Osteoblast (primary cell): ENCODE measurements around the gene CPTP. TPM values are rescaled to one million over a fixed set of nuclear protein-coding genes. Genes with fewer than 3 reads are reported as not detected.
A peak's percentile ranks its signal among the peaks of the same experiment; 100 is the strongest.

ENCODE experiments used
- DNase-seq: peaks from one replicate; pipeline ENCODE4 v3.0.0; 2011; ENCODE audit warnings: low spot score, mixed read lengths; ENCODE audit not compliant: insufficient read length; ENCODE audit errors: missing footprints
- H2AFZ ChIP-seq: 2 replicates; pipeline ENCODE4 v1.6.0; 2011; ENCODE audit warnings: mild to moderate bottlenecking, low read length
- H3K27ac ChIP-seq: 2 replicates; pipeline ENCODE4 v1.5.1; 2011; ENCODE audit warnings: mild to moderate bottlenecking, low read depth, low read length, moderate library complexity
- H3K27me3 ChIP-seq: 2 replicates; pipeline ENCODE4 v1.6.0; 2012; ENCODE audit warnings: mild to moderate bottlenecking, control low read depth, inconsistent platforms, low read length, moderate library complexity; ENCODE audit not compliant: insufficient read depth
- H3K36me3 ChIP-seq: 2 replicates; pipeline ENCODE4 v1.5.1; 2011; ENCODE audit warnings: mild to moderate bottlenecking, low read length, control low read depth, moderate library complexity; ENCODE audit not compliant: insufficient read depth
- H3K4me1 ChIP-seq: 2 replicates; pipeline ENCODE4 v1.5.1; 2011; ENCODE audit warnings: mild to moderate bottlenecking, low read length, control low read depth, moderate library complexity; ENCODE audit not compliant: insufficient read depth
- H3K4me2 ChIP-seq: 2 replicates; pipeline ENCODE4 v1.6.0; 2011; ENCODE audit warnings: mild to moderate bottlenecking, low read length; ENCODE audit not compliant: insufficient read depth
- H3K4me3 ChIP-seq: fragments of 200-600 bp; sonication (generic); 3 replicates; pipeline ENCODE4 v1.5.1; 2012; ENCODE audit warnings: mild to moderate bottlenecking, low read length, inconsistent platforms; ENCODE audit not compliant: insufficient read depth
- H3K79me2 ChIP-seq: 2 replicates; pipeline ENCODE4 v1.6.0; 2012; ENCODE audit warnings: mild to moderate bottlenecking, low read length, control low read depth, inconsistent platforms; ENCODE audit not compliant: insufficient read depth
- H3K9me3 ChIP-seq: 2 replicates; pipeline ENCODE4 v1.5.1; 2011; ENCODE audit warnings: low read depth, low read length, control low read depth
- H4K20me1 ChIP-seq: 2 replicates; pipeline ENCODE4 v1.6.0; 2012; ENCODE audit warnings: mild to moderate bottlenecking, low read length, control low read depth; ENCODE audit not compliant: insufficient read depth
- total RNA-seq: library from RNA; depleted of rRNA; stranded (reverse); fragments of >200 nt; gene quantifications from 2 replicates; pipeline ENCODE4 v1.2.3, GENCODE V29; 2012
- TF ChIP-seq, protein P1 (sequence below): IDR thresholded peaks from 2 replicates; pipeline ENCODE4 v1.5.1; 2011; ENCODE audit warnings: mild to moderate bottlenecking, low read depth, low read length, moderate library complexity; ENCODE audit errors: extremely low read depth

The CPTP gene
- total RNA-seq, 1 donor, result 13.8 TPM

GRCh38 chr1:1371746-1372711 lies 47.4 kb downstream of the CPTP start:
- Histone ChIP-seq H3K27ac (peak overlapping the region; percentile 28), H3K4me2 (peak overlapping the region; percentile 61)
- TF ChIP-seq, protein P1, sequence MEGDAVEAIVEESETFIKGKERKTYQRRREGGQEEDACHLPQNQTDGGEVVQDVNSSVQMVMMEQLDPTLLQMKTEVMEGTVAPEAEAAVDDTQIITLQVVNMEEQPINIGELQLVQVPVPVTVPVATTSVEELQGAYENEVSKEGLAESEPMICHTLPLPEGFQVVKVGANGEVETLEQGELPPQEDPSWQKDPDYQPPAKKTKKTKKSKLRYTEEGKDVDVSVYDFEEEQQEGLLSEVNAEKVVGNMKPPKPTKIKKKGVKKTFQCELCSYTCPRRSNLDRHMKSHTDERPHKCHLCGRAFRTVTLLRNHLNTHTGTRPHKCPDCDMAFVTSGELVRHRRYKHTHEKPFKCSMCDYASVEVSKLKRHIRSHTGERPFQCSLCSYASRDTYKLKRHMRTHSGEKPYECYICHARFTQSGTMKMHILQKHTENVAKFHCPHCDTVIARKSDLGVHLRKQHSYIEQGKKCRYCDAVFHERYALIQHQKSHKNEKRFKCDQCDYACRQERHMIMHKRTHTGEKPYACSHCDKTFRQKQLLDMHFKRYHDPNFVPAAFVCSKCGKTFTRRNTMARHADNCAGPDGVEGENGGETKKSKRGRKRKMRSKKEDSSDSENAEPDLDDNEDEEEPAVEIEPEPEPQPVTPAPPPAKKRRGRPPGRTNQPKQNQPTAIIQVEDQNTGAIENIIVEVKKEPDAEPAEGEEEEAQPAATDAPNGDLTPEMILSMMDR, result peak; percentile 85

DNA sequence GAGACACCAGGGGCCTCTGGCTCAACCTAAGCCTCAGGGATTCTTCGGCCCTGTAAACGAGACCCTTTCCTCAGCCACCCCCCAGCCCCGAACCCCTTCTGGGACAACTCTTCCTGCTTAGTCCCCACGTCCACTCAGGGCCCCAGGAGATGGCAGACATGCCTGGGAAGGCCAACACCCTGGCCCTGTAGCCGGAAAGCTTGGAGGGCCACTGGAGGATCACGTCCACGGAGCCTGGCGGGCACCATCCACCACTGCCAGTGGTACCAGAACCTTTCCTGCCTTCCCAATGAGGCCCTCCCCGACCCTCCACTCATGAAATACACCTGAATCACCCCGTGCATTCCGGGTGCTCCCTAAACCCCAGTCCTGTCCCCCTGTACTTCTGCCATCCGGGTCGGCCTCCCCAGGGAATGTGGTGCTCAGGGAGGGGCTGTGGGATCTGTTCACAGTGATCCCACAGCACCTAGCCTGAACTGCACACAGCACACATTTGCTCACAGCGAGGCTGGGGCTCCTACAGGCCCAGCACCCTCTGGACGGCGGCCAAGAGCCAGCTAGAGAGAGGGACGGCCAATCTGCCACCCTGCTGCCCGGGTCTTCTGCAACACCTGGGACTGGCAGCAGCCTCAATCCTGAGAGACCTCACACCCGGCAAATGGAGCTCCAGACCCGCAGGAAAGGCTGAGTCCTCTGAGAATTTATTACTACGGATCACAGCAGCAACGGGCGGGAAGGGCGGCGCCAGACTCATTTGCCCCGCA lies 48.6 kb downstream of the CPTP start:
- no peak overlapping the region for H3K27ac ChIP-seq
- peaks cover 17% of the 10 kb centered on the region for H4K20me1 ChIP-seq
- H3K4me2 ChIP-seq, result no peak overlapping the region
- peaks cover 32% of the 10 kb centered on the region for H3K79me2 ChIP-seq
- H3K27me3 ChIP-seq, result no peaks in the 10 kb centered on the region
- peaks cover 6% of the 10 kb centered on the region for H3K36me3 ChIP-seq
- DNase-seq, result peak; percentile 65
- no peaks in the 10 kb centered on the region for H3K9me3 ChIP-seq
- H3K4me3 ChIP-seq, result no peak overlapping the region
- peaks cover 25% of the 10 kb centered on the region for H3K4me1 ChIP-seq
- TF ChIP-seq, protein P1, result no peak
- no peak overlapping the region for H2AFZ ChIP-seq

More at GRCh38 chr1:1371746-1372711, 47.4 kb downstream of the CPTP start:
- Histone ChIP-seq H3K27me3 (no peaks in the 10 kb centered on the region), H2AFZ (no peak overlapping the region), H3K36me3 (peaks cover 6% of the 10 kb centered on the region), H3K4me3 (peak overlapping the region; percentile 42), H4K20me1 (peaks cover 17% of the 10 kb centered on the region), H3K79me2 (peaks cover 32% of the 10 kb centered on the region), H3K4me1 (peaks cover 25% of the 10 kb centered on the region), H3K9me3 (peaks cover 3% of the 10 kb centered on the region)
- DNase-seq, result peak; percentile 97

DNA sequence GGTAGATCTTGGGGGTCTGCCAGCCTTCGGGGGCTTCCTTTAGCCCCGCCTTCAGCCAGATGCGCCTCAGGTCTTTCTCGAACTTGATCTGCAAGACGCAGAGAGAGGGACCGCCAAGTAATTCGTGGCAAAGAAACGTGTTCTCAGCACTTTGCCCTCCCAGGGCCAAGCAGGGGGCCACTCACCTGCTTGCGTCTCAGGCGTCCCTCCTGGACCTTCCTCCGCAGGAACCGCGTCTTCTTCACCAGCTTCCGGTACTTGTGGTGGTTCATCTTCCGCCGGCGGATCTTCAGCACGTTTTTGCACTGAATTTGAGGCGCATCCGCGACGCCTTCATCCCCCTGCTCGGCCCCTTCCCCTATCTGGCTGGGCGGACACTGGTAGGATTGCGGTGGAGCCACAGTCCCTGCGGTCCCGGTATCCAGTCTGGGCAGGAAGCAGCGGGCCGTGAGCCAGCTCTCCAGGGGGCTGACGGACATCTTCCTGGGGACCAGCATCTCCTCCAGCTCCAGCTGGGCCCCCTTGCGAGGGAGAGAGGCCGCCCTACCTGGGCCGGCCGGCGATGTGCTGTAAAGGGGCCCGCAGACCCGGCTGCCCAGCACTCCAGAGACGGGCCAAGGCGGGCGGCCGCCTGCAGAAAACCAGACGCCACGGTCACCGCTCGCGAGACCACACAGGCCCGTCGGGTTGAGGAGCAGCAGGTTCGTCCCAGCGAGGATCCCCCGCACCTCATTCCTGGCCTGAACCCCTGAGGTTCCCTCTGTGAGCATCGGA lies 49.4 kb downstream of the CPTP start:
- H3K4me1 ChIP-seq, result peaks cover 25% of the 10 kb centered on the region
- H3K79me2 ChIP-seq, result peaks cover 32% of the 10 kb centered on the region
- peaks cover 17% of the 10 kb centered on the region for H4K20me1 ChIP-seq
- H3K9me3 ChIP-seq, result no peaks in the 10 kb centered on the region
- DNase-seq, result peak; percentile 85
- H3K4me3 ChIP-seq, result peak overlapping the region; percentile 92
- H3K4me2 ChIP-seq, result peak overlapping the region; percentile 92
- TF ChIP-seq, protein P1, result no peak
- peak overlapping the region; percentile 73 for H3K27ac ChIP-seq
- H3K36me3 ChIP-seq, result peaks cover 6% of the 10 kb centered on the region
- H2AFZ ChIP-seq, result no peak overlapping the region
- no peaks in the 10 kb centered on the region for H3K27me3 ChIP-seq
